Activated CD4-positive, alpha-beta T cell treated with anti-CD3 and anti-CD28 coated beads for 36 hours (primary cell): ENCODE data around the gene COX14. TPM values are rescaled to one million over a fixed set of nuclear protein-coding genes. Genes with fewer than 3 reads are reported as not detected.
A peak's percentile ranks its signal among the peaks of the same experiment; 100 is the strongest.
"Not testable (repeated sequence)": the region's sequence is repeated elsewhere in the genome, so short reads cannot be mapped to it uniquely, and the experiment has no call there.

Experiments
- ATAC-seq: fragments of 200-7000 bp; cut with Tn5 transposase; one replicate; pipeline ENCODE4 v1.10.0; 2021; ENCODE audit warnings: mild to moderate bottlenecking, moderate library complexity
- CTCF ChIA-PET: fragments of 350-600 bp; sonication (Branson Sonifier 250); formaldehyde crosslinking; loops from one replicate; lab custom pipeline; 2021; ENCODE audit warnings: antibody characterized with exemption; lab: Charles Lee
- POLR2A ChIA-PET: fragments of 350-600 bp; sonication (Branson Sonifier 250); formaldehyde crosslinking; loops from one replicate; lab custom pipeline; 2021; ENCODE audit warnings: antibody characterized with exemption, inconsistent platforms; lab: Charles Lee
- DNase-seq: peaks from one replicate; pipeline ENCODE4 v3.0.0-alpha.2; 2020
- H3K27ac Mint-ChIP-seq: one replicate; pipeline ENCODE4 v1.8.0; 2021; ENCODE audit warnings: mixed read lengths
- H3K27me3 Mint-ChIP-seq: one replicate; pipeline ENCODE4 v1.8.0; 2021; ENCODE audit warnings: mixed read lengths
- H3K36me3 Mint-ChIP-seq: one replicate; pipeline ENCODE4 v1.8.0; 2021; ENCODE audit warnings: low read depth, mixed read lengths
- H3K4me1 Mint-ChIP-seq: one replicate; pipeline ENCODE4 v1.8.0; 2021; ENCODE audit warnings: mixed read lengths
- H3K4me3 Mint-ChIP-seq: one replicate; pipeline ENCODE4 v1.8.0; 2021; ENCODE audit warnings: mild to moderate bottlenecking, moderate library complexity, mixed read lengths
- H3K9me3 Mint-ChIP-seq: one replicate; pipeline ENCODE4 v1.8.0; 2021; ENCODE audit warnings: low read depth, mixed read lengths
- intact Hi-C, 2 experiments: fragments of 100-400 bp; cut with DNase I in 1 of 2; cut with micrococcal nuclease in 1 of 2; formaldehyde crosslinking; loops; one replicate each; pipeline versions ENCODE4 v1.14.2 to v1.15.1; 2022 to 2024; cut with DNase I, micrococcal nuclease
- total RNA-seq, 2 experiments: library from RNA; stranded (reverse); gene quantifications; one replicate each; pipeline ENCODE4 v1.2.3, GENCODE V29; 2021

The COX14 gene
- total RNA-seq, 2 experiments from 2014 or later, result 26.8 to 44.2 TPM

DNA sequence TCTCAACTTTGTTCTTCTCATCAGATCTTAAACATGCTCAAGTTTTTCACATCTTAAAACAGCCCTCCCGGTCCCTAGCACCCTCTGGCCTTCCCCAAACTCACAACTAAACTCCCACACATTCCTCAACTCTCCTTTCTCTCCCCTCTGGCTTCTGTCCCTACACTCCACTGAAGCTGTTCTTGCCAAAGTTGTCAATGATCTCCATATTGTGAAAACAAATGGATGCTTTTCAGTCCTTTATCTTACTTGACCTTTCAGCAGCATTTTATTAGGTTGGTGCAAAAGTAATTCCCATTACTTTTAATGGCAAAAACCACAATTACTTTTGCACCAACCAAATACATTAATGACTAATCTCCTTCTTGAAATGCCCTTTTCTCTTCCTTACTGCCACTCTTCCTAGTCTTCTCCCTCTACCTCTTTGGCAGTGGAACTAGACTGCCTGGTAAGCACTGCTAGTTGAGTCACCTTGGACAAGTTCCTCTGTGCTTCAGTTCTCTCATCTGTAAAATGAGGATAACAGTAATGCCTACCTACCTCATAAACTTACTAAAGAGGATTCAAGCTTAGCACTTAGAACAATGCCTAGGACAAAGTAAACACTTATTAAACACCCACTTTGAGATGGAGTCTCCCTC lies 39.1 kb downstream of the COX14 start:
- peak; percentile 38 for ATAC-seq
- CTCF ChIA-PET, result interaction anchor here (1.0 to 1.7 kb wide), 3 partner anchors 19 to 249 kb away, joined by 3 to 5 read pairs (median 4); no protein-coding TSS in a partner anchor
- H3K36me3 Mint-ChIP-seq, result no peaks in the 10 kb centered on the region

DNA sequence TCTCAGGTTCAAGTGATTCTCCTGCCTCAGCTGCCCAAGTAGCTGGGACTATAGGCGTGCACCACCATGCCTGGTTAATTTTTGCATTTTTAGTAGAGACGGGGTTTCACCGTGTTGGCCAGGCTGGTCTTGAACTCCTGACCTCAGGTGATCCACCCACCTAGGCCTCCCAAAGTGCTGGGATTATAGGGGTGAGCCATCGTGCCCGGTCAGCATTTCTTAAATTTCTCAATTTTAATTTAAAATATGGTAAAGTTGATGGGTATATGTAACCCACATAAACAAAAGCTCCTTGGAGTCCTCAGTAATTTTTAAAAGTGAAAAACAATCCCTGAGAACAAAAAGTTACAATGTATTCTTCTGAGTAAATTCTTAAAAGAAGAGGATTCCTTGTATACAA lies 42.9 kb downstream of the COX14 start:
- H3K4me3 Mint-ChIP-seq, H3K9me3 Mint-ChIP-seq, DNase-seq, H3K27me3 Mint-ChIP-seq, H3K27ac Mint-ChIP-seq, ATAC-seq, POLR2A ChIA-PET, intact Hi-C loops: not testable (repeated sequence)
- Mint-ChIP-seq H3K4me1 (peaks cover 34% of the 10 kb centered on the region), H3K36me3 (peaks cover 12% of the 10 kb centered on the region)
- CTCF ChIA-PET, result interaction anchor here (0.8 to 4.4 kb wide), 6 partner anchors 9 to 210 kb away, joined by 3 to 20 read pairs (median 5); no protein-coding TSS in a partner anchor

More for the DNA sequence above, 39.1 kb downstream of the COX14 start:
- Mint-ChIP-seq H3K4me3 (no peak overlapping the region), H3K9me3 (no peaks in the 10 kb centered on the region), H3K27ac (peak overlapping the region; percentile 22), H3K4me1 (peaks cover 25% of the 10 kb centered on the region), H3K27me3 (no peaks in the 10 kb centered on the region)
- intact Hi-C loops, result no loop called here
- POLR2A ChIA-PET, result no interaction called here
- no peak for DNase-seq

DNA sequence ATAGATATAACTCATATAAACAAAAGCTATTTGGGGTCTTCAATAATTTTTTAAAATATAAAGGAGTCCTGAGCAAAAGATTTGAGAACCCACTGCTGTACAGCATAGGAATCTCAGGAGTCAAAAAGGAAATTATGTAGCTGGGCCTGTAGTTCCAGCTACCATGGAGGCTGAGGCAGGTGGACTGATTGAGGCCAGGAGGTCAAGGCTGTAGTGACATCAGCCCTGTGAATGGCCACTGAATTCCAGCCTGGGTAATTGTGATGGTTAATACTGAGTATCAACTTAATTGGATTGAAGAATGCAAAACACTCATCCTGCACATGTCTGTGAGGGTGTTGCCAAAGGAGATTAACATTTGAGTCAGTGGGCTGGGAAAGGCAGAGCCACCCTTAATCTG lies 44.6 kb downstream of the COX14 start:
- no peak overlapping the region for H3K4me3 Mint-ChIP-seq
- DNase-seq (no peak), ATAC-seq (no peak)
- ChIA-PET POLR2A (interaction anchor here (0.9 kb wide), 1 partner anchor 19 kb away, joined by 3 read pairs; no protein-coding TSS in a partner anchor), CTCF (interaction anchor here (0.6 to 4.0 kb wide), 7 partner anchors 10 to 86 kb away, joined by 3 to 16 read pairs (median 3); no protein-coding TSS in a partner anchor)
- intact Hi-C loops, result no loop called here
- H3K9me3 Mint-ChIP-seq, result no peaks in the 10 kb centered on the region
- H3K36me3 Mint-ChIP-seq, result peaks cover 12% of the 10 kb centered on the region
- peaks cover 30% of the 10 kb centered on the region for H3K4me1 Mint-ChIP-seq
- H3K27me3 Mint-ChIP-seq, result no peaks in the 10 kb centered on the region
- no peak overlapping the region for H3K27ac Mint-ChIP-seq

- Mint-ChIP-seq H3K27ac (peak overlapping the region; percentile 17), H3K36me3 (peaks cover 12% of the 10 kb centered on the region), H3K4me3 (no peak overlapping the region), H3K9me3 (no peaks in the 10 kb centered on the region), H3K27me3 (no peaks in the 10 kb centered on the region), H3K4me1 (peaks cover 32% of the 10 kb centered on the region)
- intact Hi-C loops, result no loop called here
- ChIA-PET CTCF (interaction anchor here (0.6 to 4.0 kb wide), 6 partner anchors 9 to 212 kb away, joined by 3 to 16 read pairs (median 4); no protein-coding TSS in a partner anchor), POLR2A (interaction anchor here (0.6 kb wide), 2 partner anchors 10 to 56 kb away, joined by 6 to 9 read pairs; partner anchors contain the start of gene CERS5)
- DNase-seq, result no peak
- ATAC-seq, result peak; percentile 72
These were observed 45.2 kb downstream of the COX14 start for GRCh38 chr12:50157259-50157658.

- CTCF ChIA-PET, result interaction anchor here (0.9 to 1.5 kb wide), 3 partner anchors 12 to 238 kb away, joined by 3 to 10 read pairs (median 3); partner anchors contain the start of gene COX14
- peaks cover 18% of the 10 kb centered on the region for H3K36me3 Mint-ChIP-seq
- peaks cover 48% of the 10 kb centered on the region for H3K4me1 Mint-ChIP-seq
- no peak for ATAC-seq
- no peaks in the 10 kb centered on the region for H3K9me3 Mint-ChIP-seq
- no peaks in the 10 kb centered on the region for H3K27me3 Mint-ChIP-seq
- POLR2A ChIA-PET, result no interaction called here
- DNase-seq, result no peak
- H3K4me3 Mint-ChIP-seq, result no peak overlapping the region
- no peak overlapping the region for H3K27ac Mint-ChIP-seq
- intact Hi-C loops, result no loop called here
These were observed 48.6 kb downstream of the COX14 start for GRCh38 chr12:50160643-50161042.

- no peak for ATAC-seq
- Mint-ChIP-seq H3K4me1 (peaks cover 48% of the 10 kb centered on the region), H3K27ac (no peak overlapping the region), H3K27me3 (no peaks in the 10 kb centered on the region), H3K36me3 (peaks cover 21% of the 10 kb centered on the region), H3K4me3 (no peak overlapping the region), H3K9me3 (no peaks in the 10 kb centered on the region)
- POLR2A ChIA-PET, result interaction anchor here (0.6 kb wide), 1 partner anchor 345 kb away, joined by 3 read pairs; no protein-coding TSS in a partner anchor
- no peak for DNase-seq
- intact Hi-C loops, result no loop called here
- CTCF ChIA-PET, result interaction anchor here (0.6 to 1.5 kb wide), 4 partner anchors 14 to 27 kb away, joined by 3 read pairs; no protein-coding TSS in a partner anchor
These were observed 50.2 kb downstream of the COX14 start for GRCh38 chr12:50162230-50162629.

- no peak overlapping the region for H3K27ac Mint-ChIP-seq
- H3K4me1 Mint-ChIP-seq, result peaks cover 38% of the 10 kb centered on the region
These were observed 52.9 kb downstream of the COX14 start for GRCh38 chr12:50164963-50165362.

DNA sequence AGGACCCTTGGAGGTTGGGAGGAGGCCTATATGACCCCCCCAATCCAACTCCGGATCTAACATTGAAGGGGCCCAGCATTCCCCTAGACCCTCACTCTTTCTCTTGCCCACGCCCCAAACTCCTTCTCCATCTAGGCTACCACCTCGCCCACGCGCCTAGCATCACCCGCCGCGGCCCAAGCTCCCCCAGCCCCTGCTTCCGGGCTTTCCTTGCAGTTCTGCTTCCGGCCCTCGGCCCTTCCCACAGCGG lies 54.7 kb downstream of the COX14 start:
- peak; percentile 34 for ATAC-seq
- peaks cover 14% of the 10 kb centered on the region for H3K36me3 Mint-ChIP-seq
- peaks cover 29% of the 10 kb centered on the region for H3K4me1 Mint-ChIP-seq
- peak overlapping the region; percentile 96 for H3K27ac Mint-ChIP-seq
- DNase-seq, result peak; percentile 84
- POLR2A ChIA-PET, result interaction anchor here (0.6 to 2.6 kb wide), 10 partner anchors 9 to 598 kb away, joined by 3 to 26 read pairs (median 5); partner anchors contain the start of genes COX14 and SMARCD1
- intact Hi-C loops, result loop anchor here (1.0 to 2.0 kb wide), 12 partner anchors 20 to 598 kb away; partner anchors contain the start of genes RACGAP1 (in 2 of the 2), SMARCD1 (in 2 of the 2), BCDIN3D (in 1 of the 2) and COX14 (in 1 of the 2)
- H3K4me3 Mint-ChIP-seq, result peak overlapping the region; percentile 85
- CTCF ChIA-PET, result interaction anchor here (0.6 to 5.2 kb wide), 14 partner anchors 9 to 1189 kb away, joined by 3 to 33 read pairs (median 7); partner anchors contain the start of genes COX14 and SMARCD1
- H3K27me3 Mint-ChIP-seq, result no peaks in the 10 kb centered on the region
- no peaks in the 10 kb centered on the region for H3K9me3 Mint-ChIP-seq

More at GRCh38 chr12:50164963-50165362, 52.9 kb downstream of the COX14 start:
- CTCF ChIA-PET, result interaction anchor here (0.9 to 5.2 kb wide), 5 partner anchors 8 to 54 kb away, joined by 3 to 33 read pairs (median 13); partner anchors contain the start of gene COX14
- peak overlapping the region; percentile 85 for H3K4me3 Mint-ChIP-seq
- no peaks in the 10 kb centered on the region for H3K27me3 Mint-ChIP-seq
- ATAC-seq (no peak), DNase-seq (no peak)
- POLR2A ChIA-PET, result no interaction called here
- H3K36me3 Mint-ChIP-seq, result peaks cover 14% of the 10 kb centered on the region
- no peaks in the 10 kb centered on the region for H3K9me3 Mint-ChIP-seq
- intact Hi-C loops, result no loop called here

GRCh38 chr12:50167049-50167828 lies 55.2 kb downstream of the COX14 start, which contains the start of gene CERS5:
Gene CERS5, minus strand, starts transcription at chr12:50167369. Its CDS starts 72 bp downstream, at chr12:50167297.
- peaks cover 14% of the 10 kb centered on the region for H3K36me3 Mint-ChIP-seq
- peak; percentile 99 for ATAC-seq
- peak; percentile 99 for DNase-seq
- intact Hi-C loops, result loop anchor here (1.0 to 2.0 kb wide), 12 partner anchors 20 to 599 kb away; partner anchors contain the start of genes RACGAP1 (in 2 of the 2), SMARCD1 (in 2 of the 2), BCDIN3D (in 1 of the 2) and COX14 (in 1 of the 2)
- H3K27me3 Mint-ChIP-seq, result no peaks in the 10 kb centered on the region
- peak within 1 kb of the TSS; percentile 85 for H3K4me3 Mint-ChIP-seq
- H3K9me3 Mint-ChIP-seq, result no peaks in the 10 kb centered on the region
- ChIA-PET CTCF (interaction anchor here (0.6 to 5.2 kb wide), 17 partner anchors 9 to 1190 kb away, joined by 3 to 33 read pairs (median 6); partner anchors contain the start of genes COX14 and SMARCD1), POLR2A (interaction anchor here (0.6 to 2.6 kb wide), 11 partner anchors 9 to 375 kb away, joined by 3 to 26 read pairs (median 5); partner anchors contain the start of genes COX14 and SMARCD1)
- peaks cover 27% of the 10 kb centered on the region for H3K4me1 Mint-ChIP-seq
- H3K27ac Mint-ChIP-seq, result peak within 1 kb of the TSS; percentile 96
